GM12878 (cell line): ENCODE data around the gene MGLL.

ENCODE experiments used
- ASH2L ChIP-seq: fragments of 300-600, 200-600 bp; sonication (generic); IDR thresholded peaks from 2 replicates; pipeline ENCODE4 v1.6.1; 2017; ENCODE audit warnings: low read depth, mild to moderate bottlenecking, borderline replicate concordance
- ATF2 ChIP-seq: IDR thresholded peaks from 2 replicates; pipeline ENCODE4 v1.6.1; 2012; ENCODE audit warnings: low read length, inconsistent platforms
- BCL11A ChIP-seq: IDR thresholded peaks from 2 replicates; pipeline ENCODE4 v1.6.1; 2011; ENCODE audit warnings: low read depth, low read length
- BMI1 ChIP-seq: fragments of 450-650 bp; IDR thresholded peaks from 2 replicates; pipeline ENCODE4 v1.6.1; 2016; ENCODE audit warnings: mild to moderate bottlenecking, moderate library complexity, borderline replicate concordance
- CEBPB ChIP-seq, 2 experiments: fragments of 150-350 bp in 1 of 2; IDR thresholded peaks; 2 replicates each; pipeline ENCODE4 v1.6.1; 2012 to 2014; ENCODE audit warnings: low read depth in 2 of 2, low read length in 2 of 2, borderline replicate concordance in 1 of 2, inconsistent platforms in 1 of 2
- CTCF ChIP-seq, 3 experiments: IDR thresholded peaks in 2 of 3; conservative IDR thresholded peaks in 1 of 3; 2 replicates each; pipeline ENCODE4 v1.5.1; 2011; ENCODE audit warnings: low read depth in 3 of 3, low read length in 3 of 3, mild to moderate bottlenecking in 3 of 3, control low read depth in 2 of 3, moderate library complexity in 2 of 3, inconsistent platforms in 1 of 3, mixed read lengths in 1 of 3; ENCODE audit not compliant: control insufficient read depth in 2 of 3, insufficient read depth in 1 of 3; ENCODE audit errors: extremely low read depth in 1 of 3
- EZH2 ChIP-seq: IDR thresholded peaks from 2 replicates; pipeline ENCODE4 v1.6.1; 2012; ENCODE audit warnings: low read depth, mild to moderate bottlenecking, control low read depth, inconsistent platforms, low read length, borderline replicate concordance; ENCODE audit not compliant: control insufficient read depth
- FOXM1 ChIP-seq: IDR thresholded peaks from 2 replicates; pipeline ENCODE4 v1.6.1; 2012; ENCODE audit warnings: low read depth, mild to moderate bottlenecking, inconsistent platforms, low read length, moderate library complexity
- LARP7 ChIP-seq: fragments of 450-650 bp; IDR thresholded peaks from 2 replicates; pipeline ENCODE4 v1.6.1; 2017; ENCODE audit warnings: mild to moderate bottlenecking
- SPI1 ChIP-seq: IDR thresholded peaks from 2 replicates; pipeline ENCODE4 v1.6.1; 2011; ENCODE audit warnings: low read depth, mild to moderate bottlenecking, low read length, moderate library complexity, borderline replicate concordance; ENCODE audit not compliant: insufficient read depth

GRCh38 chr3:127770671-127771355 is 51.5 kb downstream of the MGLL start:
- no peak for TF ChIP-seq LARP7
- no peak for TF ChIP-seq CTCF (IDR thresholded peaks at IDR 0.05 in 2 of 3, conservative IDR thresholded peaks at IDR 0.05 in 1 of 3; ENCODE audit: control insufficient read depth in 2 of 3, extremely low read depth in 1 of 3, insufficient read depth in 1 of 3, low read depth in 3 of 3, low read length in 3 of 3)
- no peak for TF ChIP-seq CEBPB (IDR thresholded peaks at IDR 0.05; ENCODE audit: borderline replicate concordance in 1 of 2, low read depth in 2 of 2, low read length in 2 of 2)
- TF ChIP-seq EZH2 = no peak
- no peak for TF ChIP-seq SPI1
- TF ChIP-seq BCL11A = no peak
- TF ChIP-seq ATF2 = no peak
- TF ChIP-seq BMI1 = no peak
- TF ChIP-seq ASH2L = no peak
- TF ChIP-seq FOXM1 = no peak
